Mesodermal cell (in vitro differentiated cells): ENCODE results near the gene CACNA1I.

ENCODE experiments used
- H3K27ac ChIP-seq: 2 replicates; pipeline ENCODE4 v1.7.0; 2013; ENCODE audit warnings: mild to moderate bottlenecking, low read depth, low read length, moderate library complexity; ENCODE audit not compliant: severe bottlenecking
- H3K36me3 ChIP-seq: 2 replicates; pipeline ENCODE4 v1.7.1; 2013; ENCODE audit warnings: mild to moderate bottlenecking, low read length, moderate library complexity; ENCODE audit not compliant: control insufficient read depth, insufficient read depth
- H3K4me1 ChIP-seq: one replicate; pipeline ENCODE4 v1.7.1; 2013; ENCODE audit warnings: mild to moderate bottlenecking, low read length; ENCODE audit not compliant: insufficient read depth, control insufficient read depth, poor library complexity, severe bottlenecking
- H3K4me3 ChIP-seq: 2 replicates; pipeline ENCODE4 v1.7.0; 2013; ENCODE audit warnings: low read length, control low read depth, mild to moderate bottlenecking; ENCODE audit not compliant: insufficient read depth, poor library complexity, severe bottlenecking; ENCODE audit errors: extremely low read depth
- H3K9me3 ChIP-seq: 2 replicates; pipeline ENCODE4 v1.7.1; 2013; ENCODE audit warnings: mild to moderate bottlenecking, low read length, moderate library complexity; ENCODE audit not compliant: control insufficient read depth
- WGBS, 2 experiments: methylation state at CpG; one replicate each; pipeline ENCODE4 v1.1.5; 2013; ENCODE audit warnings: missing lambda C conversion rate in 2 of 2; ENCODE audit not compliant: insufficient coverage in 2 of 2; 5-methylcytosine and 5-hydroxymethylcytosine counted together

Gene CACNA1I

GRCh38 chr22:39535831-39536449, 34.6 kb upstream of the CACNA1I start:
- Histone ChIP-seq H3K9me3 (no peaks in the 10 kb centered on the region), H3K27ac (no peak overlapping the region)

GRCh38 chr22:39536711-39537110, 33.8 kb upstream of the CACNA1I start:
- no peak overlapping the region for H3K27ac ChIP-seq
- 89 to 92% methylated on average over 8 of the region's 8 CpGs for WGBS, 2 experiments

More at GRCh38 chr22:39535831-39536449, 34.6 kb upstream of the CACNA1I start:
- Histone ChIP-seq H3K36me3 (peaks cover 7% of the 10 kb centered on the region), H3K4me1 (peaks cover 13% of the 10 kb centered on the region), H3K4me3 (no peak overlapping the region)
- WGBS, 2 experiments, result 92 to 96% methylated on average over 11 to 12 of the region's 15 CpGs

GRCh38 chr22:39537975-39538374, 32.6 kb upstream of the CACNA1I start:
- H3K4me3 ChIP-seq, result no peak overlapping the region

More at GRCh38 chr22:39536711-39537110, 33.8 kb upstream of the CACNA1I start:
- no peaks in the 10 kb centered on the region for H3K36me3 ChIP-seq
- H3K4me1 ChIP-seq, result peaks cover 6% of the 10 kb centered on the region
- H3K9me3 ChIP-seq, result no peaks in the 10 kb centered on the region
- H3K4me3 ChIP-seq, result no peak overlapping the region

GRCh38 chr22:39543095-39543494, 27.5 kb upstream of the CACNA1I start:
- WGBS, 2 experiments, result 30 to 55% methylated on average over 3 to 7 of the region's 11 CpGs
- Histone ChIP-seq H3K27ac (no peak overlapping the region), H3K4me1 (peaks cover 14% of the 10 kb centered on the region)

More at GRCh38 chr22:39537975-39538374, 32.6 kb upstream of the CACNA1I start:
- peaks cover 4% of the 10 kb centered on the region for H3K4me1 ChIP-seq
- no peak overlapping the region for H3K27ac ChIP-seq
- no peaks in the 10 kb centered on the region for H3K36me3 ChIP-seq
- WGBS, 2 experiments, result no CpG with 5 or more reads among the region's 2 CpGs
- no peaks in the 10 kb centered on the region for H3K9me3 ChIP-seq

GRCh38 chr22:39545386-39546365, 24.9 kb upstream of the CACNA1I start:
- WGBS, 2 experiments, result 43 to 44% methylated on average over 21 to 29 of the region's 39 CpGs

More at GRCh38 chr22:39543095-39543494, 27.5 kb upstream of the CACNA1I start:
- Histone ChIP-seq H3K9me3 (no peaks in the 10 kb centered on the region), H3K36me3 (no peaks in the 10 kb centered on the region), H3K4me3 (no peak overlapping the region)

GRCh38 chr22:39546889-39547586, 23.5 kb upstream of the CACNA1I start:
- peaks cover 15% of the 10 kb centered on the region for H3K4me1 ChIP-seq
- no peaks in the 10 kb centered on the region for H3K9me3 ChIP-seq
- 33 to 52% methylated on average over 3 of the region's 5 CpGs for WGBS, 2 experiments
- no peak overlapping the region for H3K4me3 ChIP-seq
- H3K27ac ChIP-seq, result no peak overlapping the region
- H3K36me3 ChIP-seq, result no peaks in the 10 kb centered on the region

More at GRCh38 chr22:39545386-39546365, 24.9 kb upstream of the CACNA1I start:
- Histone ChIP-seq H3K27ac (no peak overlapping the region), H3K36me3 (no peaks in the 10 kb centered on the region), H3K4me3 (no peak overlapping the region), H3K9me3 (no peaks in the 10 kb centered on the region), H3K4me1 (peaks cover 15% of the 10 kb centered on the region)

- H3K27ac ChIP-seq, result no peak overlapping the region
- H3K4me1 ChIP-seq, result peaks cover 15% of the 10 kb centered on the region
- WGBS, 2 experiments, result 59% methylated on average over 2 of the region's 2 CpGs; no CpG with 5 or more reads in 1 of the 2 experiments
- no peak overlapping the region for H3K4me3 ChIP-seq
- H3K36me3 ChIP-seq, result no peaks in the 10 kb centered on the region
- H3K9me3 ChIP-seq, result no peaks in the 10 kb centered on the region
These were observed 23.0 kb upstream of the CACNA1I start for GRCh38 chr22:39547587-39547947.

- peaks cover 3% of the 10 kb centered on the region for H3K4me1 ChIP-seq
- 100% methylated on average over 1 of the region's 3 CpGs; no CpG with 5 or more reads in 1 of the 2 experiments for WGBS, 2 experiments
- H3K9me3 ChIP-seq, result no peaks in the 10 kb centered on the region
- no peak overlapping the region for H3K27ac ChIP-seq
- no peaks in the 10 kb centered on the region for H3K36me3 ChIP-seq
- no peak overlapping the region for H3K4me3 ChIP-seq
These were observed 17.1 kb upstream of the CACNA1I start for GRCh38 chr22:39553429-39553828.

- no peak overlapping the region for H3K27ac ChIP-seq
- peaks cover 8% of the 10 kb centered on the region for H3K4me1 ChIP-seq
- no peaks in the 10 kb centered on the region for H3K9me3 ChIP-seq
- H3K4me3 ChIP-seq, result no peak overlapping the region
- no peaks in the 10 kb centered on the region for H3K36me3 ChIP-seq
- WGBS, 2 experiments, result 67 to 87% methylated on average over 1 to 3 of the region's 3 CpGs
These were observed 16.4 kb upstream of the CACNA1I start for GRCh38 chr22:39554151-39554550.
